Measurements from ENCODE around the gene SNRPA.
A peak's percentile ranks its signal among the peaks of the same experiment; 100 is the strongest.

- no peak for TF ChIP-seq POLR2A (IDR thresholded peaks at IDR 0.05)
- peak in 4 of 5 experiments; percentile 5 to 31 (median 24) for TF ChIP-seq CTCF (IDR thresholded peaks at IDR 0.05)
- no peak for TF ChIP-seq EP300 (IDR thresholded peaks at IDR 0.05)
These were observed 48.5 kb upstream of the SNRPA start for GRCh38 chr19:40702337-40703012.
